Uterus (tissue), 4 donors: ENCODE data around the gene METTL1. TPM values are rescaled to one million over a fixed set of nuclear protein-coding genes. Genes with fewer than 3 reads are reported as not detected.
A peak's percentile ranks its signal among the peaks of the same experiment; 100 is the strongest.
"Not testable (repeated sequence)": the region's sequence is repeated elsewhere in the genome, so short reads cannot be mapped to it uniquely, and the experiment has no call there.

Experiments
- DNase-seq, 2 donors: peaks; one replicate each; pipeline ENCODE4 v3.0.0-alpha.2; 2019 to 2020
- H3K27ac ChIP-seq, 2 donors: fragments of 200-600 bp; sonication (generic); 1 replicate in 1 of 2; 2 replicates in 1 of 2; pipeline ENCODE4 v1.5.1; 2016 to 2018
- H3K27me3 ChIP-seq, 2 donors: fragments of 200-600 bp; sonication (generic); one replicate each; pipeline ENCODE4 v1.5.1; 2018 to 2019; ENCODE audit warnings: control low read depth in 1 of 2
- H3K36me3 ChIP-seq, 2 donors: fragments of 200-600 bp; sonication (generic); one replicate each; pipeline ENCODE4 v1.5.1; 2019; ENCODE audit warnings: control low read depth in 1 of 2
- H3K4me1 ChIP-seq, 2 donors: fragments of 200-600 bp; sonication (generic); one replicate each; pipeline ENCODE4 v1.5.1; 2018 to 2019; ENCODE audit warnings: control low read depth in 1 of 2
- H3K4me3 ChIP-seq, 2 donors: fragments of 200-600 bp; sonication (generic); 1 replicate in 1 of 2; 2 replicates in 1 of 2; pipeline ENCODE4 v1.5.1; 2018 to 2019; ENCODE audit warnings: mild to moderate bottlenecking in 1 of 2
- H3K9me3 ChIP-seq, 2 donors: fragments of 200-600 bp; sonication (generic); one replicate each; pipeline ENCODE4 v1.5.1; 2019; ENCODE audit warnings: control low read depth in 1 of 2
- POLR2A ChIP-seq, 2 donors: fragments of 450-650 bp; IDR thresholded peaks; one replicate each; pipeline ENCODE4 v1.6.1; 2016; ENCODE audit warnings: antibody characterized with exemption in 2 of 2, mild to moderate bottlenecking in 1 of 2, moderate library complexity in 1 of 2
- intact Hi-C: fragments of 100-400 bp; cut with DNase I; formaldehyde crosslinking; loops from one replicate; pipeline ENCODE4 v1.15.1; 2023; ENCODE audit warnings: low total_unique reads
- total RNA-seq, 4 donors: library from RNA; depleted of rRNA in 3 of 4; stranded (reverse); fragments of >200 nt in 3 of 4; gene quantifications; one replicate each; pipeline versions ENCODE4 v1.1.0 to v1.2.4, GENCODE V29; 2014 to 2023
- TF ChIP-seq, protein P1 (sequence below), 4 experiments: fragments of 200-600 bp in 2 of 4; fragments of 450-650 bp in 2 of 4; sonication (generic) in 2 of 4; IDR thresholded peaks; one replicate each; pipeline ENCODE4 v1.5.1; 2016 to 2019; ENCODE audit warnings: antibody characterized with exemption in 4 of 4, mild to moderate bottlenecking in 2 of 4, moderate library complexity in 1 of 4
- donor health status: DM: yes; HTN: yes; CAD: no.

METTL1 gene
- total RNA-seq: 10 to 100 TPM in 3 of 4 donors, 1 to 10 TPM in 1; 5.1 to 22.4 (median 18.0) TPM

DNA sequence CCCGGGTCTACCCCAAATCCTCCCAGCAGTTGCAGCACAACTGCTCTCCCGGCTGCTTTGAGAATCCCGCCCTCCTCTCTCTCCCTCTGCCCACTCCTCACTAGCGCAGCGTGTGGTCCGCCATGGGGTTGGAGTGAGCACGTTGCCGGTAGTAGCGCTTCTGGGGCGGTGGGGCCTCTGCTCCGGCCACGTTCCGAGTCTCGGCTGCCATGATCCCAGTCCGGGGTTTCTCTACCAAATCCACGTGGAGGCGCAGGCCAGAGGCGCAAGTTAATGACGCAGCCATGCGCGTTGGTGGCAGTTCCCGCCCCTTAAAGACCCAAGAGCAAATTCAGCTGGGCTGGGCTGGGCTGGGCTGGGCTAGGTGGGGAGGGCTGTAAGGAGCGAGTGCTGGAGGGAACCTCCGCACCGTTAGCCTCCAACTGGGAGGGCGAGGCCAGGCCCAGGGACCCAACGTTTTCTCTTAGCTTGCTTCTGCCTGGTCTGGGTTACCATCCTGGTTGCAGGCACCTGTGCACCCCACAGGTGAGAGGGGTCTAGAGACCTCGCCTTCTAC lies at the start of gene METTL1:
METTL1 (minus strand) TSS at position 233 of the 556 bp plus-strand sequence; CDS start at position 211, 22 bp downstream.
- peaks cover 0 to 8% of the 10 kb centered on the region in 2 donors for H3K4me1 ChIP-seq
- intact Hi-C loops: no loop called here
- H3K4me3 ChIP-seq: peak within 1 kb of the TSS; percentile 63 to 64
- no peaks in the 10 kb centered on the region for H3K27me3 ChIP-seq
- TF ChIP-seq, protein P1, sequence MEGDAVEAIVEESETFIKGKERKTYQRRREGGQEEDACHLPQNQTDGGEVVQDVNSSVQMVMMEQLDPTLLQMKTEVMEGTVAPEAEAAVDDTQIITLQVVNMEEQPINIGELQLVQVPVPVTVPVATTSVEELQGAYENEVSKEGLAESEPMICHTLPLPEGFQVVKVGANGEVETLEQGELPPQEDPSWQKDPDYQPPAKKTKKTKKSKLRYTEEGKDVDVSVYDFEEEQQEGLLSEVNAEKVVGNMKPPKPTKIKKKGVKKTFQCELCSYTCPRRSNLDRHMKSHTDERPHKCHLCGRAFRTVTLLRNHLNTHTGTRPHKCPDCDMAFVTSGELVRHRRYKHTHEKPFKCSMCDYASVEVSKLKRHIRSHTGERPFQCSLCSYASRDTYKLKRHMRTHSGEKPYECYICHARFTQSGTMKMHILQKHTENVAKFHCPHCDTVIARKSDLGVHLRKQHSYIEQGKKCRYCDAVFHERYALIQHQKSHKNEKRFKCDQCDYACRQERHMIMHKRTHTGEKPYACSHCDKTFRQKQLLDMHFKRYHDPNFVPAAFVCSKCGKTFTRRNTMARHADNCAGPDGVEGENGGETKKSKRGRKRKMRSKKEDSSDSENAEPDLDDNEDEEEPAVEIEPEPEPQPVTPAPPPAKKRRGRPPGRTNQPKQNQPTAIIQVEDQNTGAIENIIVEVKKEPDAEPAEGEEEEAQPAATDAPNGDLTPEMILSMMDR (IDR thresholded peaks at IDR 0.05): peak in 2 of 4 experiments; percentile 10 to 53
- peak in 1 of 2 donors; percentile 65 for TF ChIP-seq POLR2A (IDR thresholded peaks at IDR 0.05)
- no peaks in the 10 kb centered on the region for H3K36me3 ChIP-seq
- DNase-seq: peak; percentile 95 to 96
- H3K27ac ChIP-seq: peak within 1 kb of the TSS; percentile 89 to 96
- H3K9me3 ChIP-seq: no peaks in the 10 kb centered on the region

DNA sequence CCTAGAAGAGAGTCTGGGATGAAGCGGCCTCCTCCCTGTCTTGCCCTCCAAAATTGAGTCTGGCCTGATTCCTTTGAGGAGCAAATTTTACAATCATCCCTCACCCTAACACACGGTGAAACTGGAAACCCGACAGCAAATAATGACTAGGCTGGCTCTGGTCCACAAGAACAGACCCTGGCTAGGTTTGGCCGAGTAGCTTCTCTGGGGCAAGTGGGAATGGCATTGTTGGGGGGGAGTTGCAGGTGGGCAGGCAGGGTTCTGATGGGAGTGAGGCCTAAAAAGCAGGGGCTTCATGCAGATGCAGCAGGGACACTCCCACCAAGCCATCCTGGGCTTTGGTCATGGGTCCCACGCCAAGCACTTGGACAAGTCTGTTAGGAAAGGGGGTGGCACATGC lies 49.1 kb upstream of the METTL1 start:
- H3K9me3 ChIP-seq, DNase-seq: not testable (repeated sequence)

DNA sequence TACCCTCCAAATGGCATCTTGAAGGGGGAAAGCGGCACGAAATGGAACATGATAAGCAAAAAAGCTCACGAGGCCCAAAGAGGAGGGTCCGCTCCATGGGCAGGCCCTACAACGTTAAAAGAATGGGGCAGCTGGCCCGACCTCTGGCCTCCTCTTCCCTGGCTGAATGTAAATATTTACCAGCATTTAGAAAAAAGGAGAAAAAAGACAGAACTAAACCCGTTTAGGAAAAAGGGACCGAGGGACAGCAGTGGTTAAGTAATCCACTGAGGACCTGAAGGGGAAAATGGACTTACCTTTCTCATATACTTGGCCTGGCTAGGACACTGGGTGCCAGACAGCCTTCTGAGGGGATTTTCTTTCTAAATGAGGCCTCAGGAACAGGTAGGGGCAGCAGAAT lies 48.2 kb upstream of the METTL1 start:
- DNase-seq, H3K4me3 ChIP-seq, H3K9me3 ChIP-seq, H3K4me1 ChIP-seq, H3K27ac ChIP-seq, H3K36me3 ChIP-seq, H3K27me3 ChIP-seq, intact Hi-C loops: not testable (repeated sequence)

More for the DNA sequence above, 49.1 kb upstream of the METTL1 start:
- H3K4me3 ChIP-seq, H3K36me3 ChIP-seq, H3K4me1 ChIP-seq, H3K27ac ChIP-seq, H3K27me3 ChIP-seq, intact Hi-C loops: not testable (repeated sequence)

DNA sequence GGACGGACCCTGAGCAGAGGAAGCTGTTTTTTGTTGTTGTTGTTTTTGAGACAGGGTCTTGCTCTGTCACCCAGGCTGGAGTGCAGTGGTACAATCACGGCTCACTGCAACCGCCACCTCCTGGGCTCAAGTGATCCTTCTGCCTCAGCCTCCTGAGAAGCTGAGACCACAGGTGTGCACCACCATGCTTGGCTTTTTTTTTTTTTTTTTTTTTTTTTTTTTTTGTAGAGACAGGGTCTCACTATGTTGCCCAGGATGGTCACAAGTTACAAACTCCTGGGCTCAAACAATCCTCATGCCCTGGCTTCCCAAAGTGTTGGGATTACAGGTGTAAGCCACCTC lies 46.1 kb upstream of the METTL1 start:
- H3K36me3 ChIP-seq, H3K9me3 ChIP-seq, DNase-seq, H3K27me3 ChIP-seq, intact Hi-C loops, H3K4me3 ChIP-seq: not testable (repeated sequence)
- Histone ChIP-seq H3K4me1 (peaks cover 0 to 14% of the 10 kb centered on the region in 2 donors), H3K27ac (peak overlapping the region; percentile 9 to 15)

DNA sequence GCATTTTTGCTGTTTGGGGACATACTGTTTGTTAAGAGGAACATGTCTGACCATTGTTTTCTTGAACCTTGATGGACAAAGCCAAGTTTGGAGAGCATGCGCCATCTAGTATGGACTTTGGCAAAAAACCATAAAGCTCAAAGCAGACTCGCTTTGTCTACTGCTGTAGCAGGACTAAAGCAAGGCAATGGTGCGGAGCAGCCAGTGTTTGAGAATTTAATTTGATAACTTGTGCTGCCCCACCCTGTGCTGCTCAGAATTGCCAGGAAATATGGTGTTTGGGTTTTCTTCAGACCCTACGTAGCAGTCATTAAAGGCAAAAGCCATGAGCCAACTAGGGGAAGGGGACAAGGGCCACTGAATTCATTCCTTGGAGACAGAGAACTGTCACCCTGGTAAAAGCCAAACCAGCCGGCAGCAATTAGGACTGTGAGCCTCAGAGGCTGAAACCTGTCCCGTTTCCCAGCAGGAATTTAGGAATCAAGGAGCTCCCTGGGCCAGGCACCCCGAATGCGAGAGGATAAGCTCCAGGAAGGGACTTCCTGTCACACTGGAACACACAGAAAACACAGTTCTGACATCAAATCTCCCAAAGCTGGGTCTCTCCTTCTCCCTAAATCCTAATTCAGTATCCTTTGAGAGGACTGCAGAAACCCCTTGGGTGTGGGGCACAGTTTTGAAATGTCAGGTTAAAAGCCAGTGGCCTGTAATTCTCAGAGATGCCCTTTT lies 45.5 kb upstream of the METTL1 start:
- no peak for TF ChIP-seq POLR2A (IDR thresholded peaks at IDR 0.05)
- TF ChIP-seq, protein P1 (IDR thresholded peaks at IDR 0.05): no peak
- Histone ChIP-seq H3K4me3 (no peak overlapping the region), H3K4me1 (peaks cover 0 to 14% of the 10 kb centered on the region in 2 donors), H3K36me3 (no peaks in the 10 kb centered on the region), H3K27me3 (no peaks in the 10 kb centered on the region), H3K27ac (peak overlapping the region; percentile 9 to 15), H3K9me3 (no peaks in the 10 kb centered on the region)
- no peak for DNase-seq
- intact Hi-C loops: no loop called here

DNA sequence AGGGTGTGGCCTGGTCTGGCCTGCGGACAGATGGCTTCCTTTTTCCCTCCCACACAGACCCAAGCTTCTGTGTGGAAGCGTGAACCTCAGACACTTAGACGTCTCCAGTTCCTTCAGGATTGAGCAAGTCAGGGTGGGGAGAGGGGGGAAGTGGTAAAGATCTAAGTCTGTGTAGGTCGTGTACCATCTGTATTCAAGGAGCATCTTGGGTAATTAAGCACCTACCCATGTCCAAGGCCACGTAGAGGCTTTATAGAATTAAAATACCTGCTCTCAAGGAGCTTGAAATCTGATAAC lies 44.9 kb upstream of the METTL1 start:
- Histone ChIP-seq H3K9me3 (no peaks in the 10 kb centered on the region), H3K4me3 (no peak overlapping the region), H3K36me3 (no peaks in the 10 kb centered on the region), H3K4me1 (peaks cover 0 to 14% of the 10 kb centered on the region in 2 donors), H3K27me3 (no peaks in the 10 kb centered on the region), H3K27ac (peak overlapping the region; percentile 9 to 15)
- no peak for TF ChIP-seq POLR2A (IDR thresholded peaks at IDR 0.05)
- TF ChIP-seq, protein P1 (IDR thresholded peaks at IDR 0.05): no peak
- intact Hi-C loops: no loop called here
- peak; percentile 53 to 59 for DNase-seq
